LHCN-M2 (cell line): Measurements from ENCODE around the gene JHY. TPM values are rescaled to one million over a fixed set of nuclear protein-coding genes. Genes with fewer than 3 reads are reported as not detected.
A peak's percentile ranks its signal among the peaks of the same experiment; 100 is the strongest.

Source experiments
- DNase-seq: peaks from one replicate; pipeline ENCODE4 v3.0.0-alpha.2; 2012; ENCODE audit warnings: low read depth
- total RNA-seq: library from RNA; depleted of rRNA; stranded (reverse); fragments of >200 nt; gene quantifications from 2 replicates; pipeline ENCODE4 v1.2.3, GENCODE V29; 2014

The JHY gene
- total RNA-seq, 1 experiment from 2014 or later: 0.52 TPM

- DNase-seq: no peak
Measured at GRCh38 chr11:122871302-122871701, 11.3 kb upstream of the JHY start.

- DNase-seq: no peak
Measured at GRCh38 chr11:122872046-122872445, 10.5 kb upstream of the JHY start.

- no peak for DNase-seq
Measured at GRCh38 chr11:122874991-122875390, 7.6 kb upstream of the JHY start.

GRCh38 chr11:122877732-122878131 is 4.8 kb upstream of the JHY start:
- no peak for DNase-seq

GRCh38 chr11:122879785-122880184 is 2.8 kb upstream of the JHY start:
- DNase-seq: no peak

- peak; percentile 64 for DNase-seq
Measured at GRCh38 chr11:122882857-122883645, 492 bp downstream of the JHY start.

- no peak for DNase-seq
Measured at GRCh38 chr11:122883646-122883979, 1.1 kb downstream of the JHY start.

GRCh38 chr11:122888162-122888561 is 5.6 kb downstream of the JHY start:
- DNase-seq: no peak

- no peak for DNase-seq
Measured at GRCh38 chr11:122893131-122893530, 10.6 kb downstream of the JHY start.

GRCh38 chr11:122895563-122895962 is 13.0 kb downstream of the JHY start:
- peak; percentile 6 for DNase-seq

GRCh38 chr11:122897606-122898210 is 15.1 kb downstream of the JHY start:
- peak; percentile 15 for DNase-seq

- no peak for DNase-seq
Measured at GRCh38 chr11:122898799-122899198, 16.2 kb downstream of the JHY start.

- DNase-seq: peak; percentile 31
Measured at GRCh38 chr11:122900587-122901202, 18.1 kb downstream of the JHY start.

GRCh38 chr11:122902951-122903350 is 20.4 kb downstream of the JHY start:
- DNase-seq: no peak

- DNase-seq: peak; percentile 18
Measured at GRCh38 chr11:122910775-122911174, 28.2 kb downstream of the JHY start.

- no peak for DNase-seq
Measured at GRCh38 chr11:122917311-122917710, 34.8 kb downstream of the JHY start.

GRCh38 chr11:122918734-122919133 is 36.2 kb downstream of the JHY start:
- no peak for DNase-seq

- DNase-seq: no peak
Measured at GRCh38 chr11:122920579-122920978, 38.0 kb downstream of the JHY start.

- no peak for DNase-seq
Measured at GRCh38 chr11:122922893-122923292, 40.3 kb downstream of the JHY start.

- DNase-seq: no peak
Measured at GRCh38 chr11:122923302-122923701, 40.7 kb downstream of the JHY start.

- no peak for DNase-seq
Measured at GRCh38 chr11:122931510-122931909, 49.0 kb downstream of the JHY start.

- DNase-seq: no peak
Measured at GRCh38 chr11:122933416-122933815, 50.9 kb downstream of the JHY start.

- DNase-seq: no peak
Measured at GRCh38 chr11:122937983-122938382, 55.4 kb downstream of the JHY start.
